GM19395 (cell line): ENCODE data around the gene JAK1.

Experiments
- ATAC-seq: cut with Tn5 transposase; IDR thresholded peaks from one replicate; pipeline ENCODE4 v1.9.1; 2021; ENCODE audit warnings: mild to moderate bottlenecking, moderate library complexity; ENCODE audit not compliant: unreplicated experiment

The JAK1 gene

GRCh38 chr1:64980745-64981600 is 14.6 kb upstream of the JAK1 start:
- no peak for ATAC-seq

- no peak for ATAC-seq
Measured at GRCh38 chr1:64979358-64979757, 13.0 kb upstream of the JAK1 start.

- ATAC-seq: no peak
Measured at GRCh38 chr1:64976361-64976760, 10.0 kb upstream of the JAK1 start.

- no peak for ATAC-seq
Measured at GRCh38 chr1:64975740-64976139, 9.4 kb upstream of the JAK1 start.

GRCh38 chr1:64975127-64975526 is 8.8 kb upstream of the JAK1 start:
- ATAC-seq: no peak

- ATAC-seq: no peak
Measured at GRCh38 chr1:64974288-64974825, 8.0 kb upstream of the JAK1 start.

GRCh38 chr1:64973061-64973647 is 6.8 kb upstream of the JAK1 start:
- no peak for ATAC-seq

- ATAC-seq: no peak
Measured at GRCh38 chr1:64969305-64970046, 3.1 kb upstream of the JAK1 start.

- ATAC-seq: no peak
Measured at GRCh38 chr1:64967381-64967780, 1.0 kb upstream of the JAK1 start.

- ATAC-seq: peak; percentile 61
Measured at GRCh38 chr1:64965366-64966157, 787 bp downstream of the JAK1 start.

- ATAC-seq: no peak
Measured at GRCh38 chr1:64963466-64963865, 2.9 kb downstream of the JAK1 start.

- ATAC-seq: no peak
Measured at GRCh38 chr1:64962441-64962840, 3.9 kb downstream of the JAK1 start.

- ATAC-seq: no peak
Measured at GRCh38 chr1:64961923-64962322, 4.4 kb downstream of the JAK1 start.

GRCh38 chr1:64960731-64961130 is 5.6 kb downstream of the JAK1 start:
- ATAC-seq: peak; percentile 65

- no peak for ATAC-seq
Measured at GRCh38 chr1:64959986-64960385, 6.4 kb downstream of the JAK1 start.

- peak; percentile 88 for ATAC-seq
Measured at GRCh38 chr1:64956733-64957441, 9.5 kb downstream of the JAK1 start.

- ATAC-seq: peak; percentile 6
Measured at GRCh38 chr1:64956010-64956640, 10.2 kb downstream of the JAK1 start.

- no peak for ATAC-seq
Measured at GRCh38 chr1:64955097-64956009, 11.0 kb downstream of the JAK1 start.

GRCh38 chr1:64953241-64953640 is 13.1 kb downstream of the JAK1 start:
- no peak for ATAC-seq
